CD4-positive, alpha-beta memory T cell (primary cell): ENCODE measurements around the gene CLIC5. TPM values are rescaled to one million over a fixed set of nuclear protein-coding genes. Genes with fewer than 3 reads are reported as not detected.

Experiments used
- CTCF ChIA-PET: fragments of 350-600 bp; sonication (Branson Sonifier 250); formaldehyde crosslinking; loops from one replicate; lab custom pipeline; 2021; ENCODE audit warnings: inconsistent platforms; ENCODE audit not compliant: partially characterized antibody; lab: Charles Lee
- POLR2A ChIA-PET: fragments of 350-600 bp; sonication (Branson Sonifier 250); formaldehyde crosslinking; loops from one replicate; lab custom pipeline; 2021; ENCODE audit not compliant: partially characterized antibody; lab: Charles Lee
- DNase-seq, 5 donors: peaks; one replicate each; pipeline versions ENCODE4 v3.0.0 to v3.0.0-alpha.2; 2020 to 2022; ENCODE audit warnings: mixed read lengths in 1 of 5
- H3K27ac ChIP-seq: one replicate; pipeline ENCODE4 v1.7.0; 2013; ENCODE audit warnings: low read depth, low read length
- H3K27me3 ChIP-seq: 2 replicates; pipeline ENCODE4 v1.7.0; 2013; ENCODE audit warnings: mild to moderate bottlenecking, low read length, moderate library complexity; ENCODE audit not compliant: insufficient read depth
- H3K36me3 ChIP-seq: 2 replicates; pipeline ENCODE4 v1.7.0; 2013; ENCODE audit warnings: mild to moderate bottlenecking, low read length, moderate library complexity; ENCODE audit not compliant: insufficient read depth
- H3K4me1 ChIP-seq: 2 replicates; pipeline ENCODE4 v1.7.0; 2013; ENCODE audit warnings: mild to moderate bottlenecking, low read length, moderate library complexity; ENCODE audit not compliant: insufficient read depth
- H3K4me3 ChIP-seq, 2 donors: one replicate each; pipeline ENCODE4 v1.7.0; 2013; ENCODE audit warnings: low read length in 2 of 2, mild to moderate bottlenecking in 1 of 2
- H3K9me3 ChIP-seq, 2 donors: one replicate each; pipeline ENCODE4 v1.7.0; 2013; ENCODE audit warnings: low read length in 2 of 2, control low read depth in 1 of 2; ENCODE audit not compliant: control insufficient read depth in 1 of 2
- H3K27ac Mint-ChIP-seq, 7 donors: one replicate each; pipeline ENCODE4 v1.8.0; 2020 to 2021; ENCODE audit warnings: mixed read lengths in 7 of 7, mild to moderate bottlenecking in 6 of 7, inconsistent platforms in 3 of 7, moderate library complexity in 3 of 7
- H3K27me3 Mint-ChIP-seq, 2 donors: one replicate each; pipeline ENCODE4 v1.8.0; 2020 to 2021; ENCODE audit warnings: mixed read lengths in 2 of 2
- H3K36me3 Mint-ChIP-seq, 2 donors: one replicate each; pipeline ENCODE4 v1.8.0; 2020 to 2021; ENCODE audit warnings: mixed read lengths in 2 of 2, inconsistent platforms in 1 of 2, mild to moderate bottlenecking in 1 of 2
- H3K4me1 Mint-ChIP-seq, 4 donors: one replicate each; pipeline ENCODE4 v1.8.0; 2020 to 2021; ENCODE audit warnings: mixed read lengths in 4 of 4, mild to moderate bottlenecking in 1 of 4
- H3K4me3 Mint-ChIP-seq, 8 donors: one replicate each; pipeline ENCODE4 v1.8.0; 2020 to 2021; ENCODE audit warnings: mixed read lengths in 8 of 8, mild to moderate bottlenecking in 7 of 8, moderate library complexity in 6 of 8, inconsistent platforms in 3 of 8
- H3K9me3 Mint-ChIP-seq, 8 donors: one replicate each; pipeline ENCODE4 v1.8.0; 2020 to 2021; ENCODE audit warnings: mixed read lengths in 8 of 8, mild to moderate bottlenecking in 5 of 8, inconsistent platforms in 3 of 8, moderate library complexity in 1 of 8
- intact Hi-C: fragments of 100-400 bp; cut with micrococcal nuclease; formaldehyde crosslinking; loops from one replicate; pipeline ENCODE4 v1.15.1; 2023
- polyA plus RNA-seq, 2 donors: library from polyadenylated mRNA; unstranded; fragments of 300-500 nt; fragmentation: Illumina TruSeq; gene quantifications; one replicate each; pipeline ENCODE4 v1.2.3, GENCODE V29; 2021
- total RNA-seq, 2 experiments: library from RNA; stranded (reverse); gene quantifications; one replicate each; pipeline ENCODE4 v1.2.3, GENCODE V29; 2021

Gene CLIC5
- total and polyA plus RNA-seq, 4 experiments from 2014 or later = 3.4 to 18.4 (median 12.4) TPM

DNA sequence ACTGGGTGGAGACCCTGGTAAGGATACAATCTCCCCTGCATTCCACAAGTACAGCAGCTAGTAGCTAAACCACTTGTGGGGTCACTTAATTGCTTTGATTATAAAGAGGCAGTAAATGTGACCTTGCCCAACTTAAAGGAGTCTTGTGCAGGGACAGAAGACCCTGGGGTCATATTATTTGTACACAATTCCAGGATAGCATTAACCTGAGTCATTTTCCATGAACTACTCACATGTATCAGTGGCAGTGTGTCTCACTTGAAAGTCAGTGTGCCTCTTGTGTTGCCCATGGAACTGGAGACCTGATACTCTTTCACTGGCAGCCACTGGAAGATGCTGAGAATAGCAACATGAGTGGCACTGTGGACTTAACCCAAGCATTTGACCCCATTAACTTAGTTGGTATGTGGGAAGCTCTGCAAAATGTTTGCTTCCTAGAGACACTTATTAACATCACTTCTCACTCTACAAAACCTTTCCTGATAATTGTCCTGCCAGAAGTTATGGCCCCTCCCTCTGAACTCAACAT lies 28.9 kb downstream of the CLIC5 start:
- H3K4me1 Mint-ChIP-seq = peaks cover 4 to 13% (median 7%) of the 10 kb centered on the region in 4 donors
- H3K27me3 Mint-ChIP-seq = no peaks in the 10 kb centered on the region
- no peaks in the 10 kb centered on the region for H3K36me3 ChIP-seq
- CTCF ChIA-PET = interaction anchor here (0.9 to 1.3 kb wide), 2 partner anchors 12 to 103 kb away, joined by 3 read pairs; no protein-coding TSS in a partner anchor
- POLR2A ChIA-PET = no interaction called here
- H3K27me3 ChIP-seq = no peaks in the 10 kb centered on the region
- no peaks in the 10 kb centered on the region for H3K4me1 ChIP-seq
- H3K4me3 ChIP-seq = no peak overlapping the region
- intact Hi-C loops = no loop called here
- H3K9me3 Mint-ChIP-seq = peaks cover 0 to 3% (median 0%) of the 10 kb centered on the region in 8 donors
- no peak for DNase-seq
- H3K27ac ChIP-seq = no peak overlapping the region
- no peaks in the 10 kb centered on the region for H3K9me3 ChIP-seq
- H3K27ac Mint-ChIP-seq = no peak overlapping the region
- peaks cover 6 to 38% of the 10 kb centered on the region in 2 donors for H3K36me3 Mint-ChIP-seq
- no peak overlapping the region for H3K4me3 Mint-ChIP-seq

DNA sequence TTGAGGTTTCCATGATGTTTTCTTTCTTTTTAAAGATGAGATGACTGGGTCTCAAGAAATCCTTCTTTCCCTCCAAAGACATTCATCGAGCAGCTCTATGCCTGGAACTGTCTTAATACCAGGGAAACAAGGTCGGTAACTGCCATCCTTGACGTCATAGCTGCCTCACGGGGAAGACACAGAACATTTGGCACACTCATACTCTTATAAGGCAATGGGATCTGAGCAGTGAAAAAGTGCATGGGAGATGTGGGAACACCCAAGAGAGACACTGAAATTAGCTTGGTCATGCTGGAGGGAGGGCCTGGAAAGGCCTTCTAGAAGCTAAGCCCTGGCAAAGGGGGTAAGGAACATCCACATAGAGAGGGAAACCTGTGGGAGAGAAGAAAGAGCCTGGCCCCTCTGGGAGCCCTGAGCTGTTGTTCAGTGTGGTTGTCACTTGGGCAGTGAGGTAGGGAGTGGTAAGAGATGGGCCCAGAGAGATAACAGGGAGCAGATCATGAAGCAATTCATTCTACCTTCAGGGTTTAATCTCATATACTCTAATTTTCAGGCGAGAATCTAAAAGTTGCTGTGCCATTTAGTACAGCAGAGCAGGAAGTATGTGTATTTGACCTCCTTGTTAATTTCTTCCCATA lies 30.8 kb downstream of the CLIC5 start:
- ChIA-PET POLR2A (no interaction called here), CTCF (no interaction called here)
- Histone ChIP-seq H3K27ac (no peak overlapping the region), H3K27me3 (no peaks in the 10 kb centered on the region), H3K36me3 (no peaks in the 10 kb centered on the region), H3K9me3 (no peaks in the 10 kb centered on the region), H3K4me1 (no peaks in the 10 kb centered on the region), H3K4me3 (no peak overlapping the region)
- H3K36me3 Mint-ChIP-seq = peaks cover 7 to 39% of the 10 kb centered on the region in 2 donors
- H3K9me3 Mint-ChIP-seq = peaks cover 0 to 3% (median 0%) of the 10 kb centered on the region in 8 donors
- intact Hi-C loops = no loop called here
- no peaks in the 10 kb centered on the region for H3K27me3 Mint-ChIP-seq
- H3K4me3 Mint-ChIP-seq = no peak overlapping the region
- H3K27ac Mint-ChIP-seq = no peak overlapping the region
- DNase-seq = no peak
- H3K4me1 Mint-ChIP-seq = peaks cover 0 to 7% (median 2%) of the 10 kb centered on the region in 4 donors

DNA sequence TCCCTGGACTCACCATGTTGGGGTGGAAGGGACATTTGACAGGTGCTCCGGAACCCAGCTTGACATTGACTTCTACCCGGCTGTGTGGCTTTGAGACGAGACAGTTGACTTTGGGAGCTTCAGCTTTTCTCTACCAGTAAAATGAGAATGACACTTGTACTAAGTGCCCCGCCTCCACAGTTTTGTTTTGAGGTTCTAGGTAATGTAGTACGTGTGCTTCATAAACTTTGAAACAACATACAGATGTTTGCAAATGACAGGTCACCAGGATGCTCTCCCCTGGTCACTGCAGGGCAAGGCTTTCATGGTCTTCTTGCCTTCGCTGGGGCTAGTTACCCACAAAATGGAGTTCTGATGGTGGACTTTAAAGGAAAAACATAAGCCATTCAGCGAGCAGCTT lies 31.3 kb downstream of the CLIC5 start:
- H3K27me3 Mint-ChIP-seq = no peaks in the 10 kb centered on the region
- ChIA-PET CTCF (no interaction called here), POLR2A (no interaction called here)
- no peak overlapping the region for H3K4me3 Mint-ChIP-seq
- DNase-seq = no peak
- Histone ChIP-seq H3K4me3 (no peak overlapping the region), H3K36me3 (no peaks in the 10 kb centered on the region), H3K27me3 (no peaks in the 10 kb centered on the region), H3K27ac (no peak overlapping the region), H3K9me3 (no peaks in the 10 kb centered on the region), H3K4me1 (no peaks in the 10 kb centered on the region)
- no peak overlapping the region for H3K27ac Mint-ChIP-seq
- peaks cover 0 to 7% (median 1%) of the 10 kb centered on the region in 4 donors for H3K4me1 Mint-ChIP-seq
- H3K36me3 Mint-ChIP-seq = peaks cover 7 to 34% of the 10 kb centered on the region in 2 donors
- intact Hi-C loops = no loop called here
- H3K9me3 Mint-ChIP-seq = peaks cover 0 to 3% (median 0%) of the 10 kb centered on the region in 8 donors

DNA sequence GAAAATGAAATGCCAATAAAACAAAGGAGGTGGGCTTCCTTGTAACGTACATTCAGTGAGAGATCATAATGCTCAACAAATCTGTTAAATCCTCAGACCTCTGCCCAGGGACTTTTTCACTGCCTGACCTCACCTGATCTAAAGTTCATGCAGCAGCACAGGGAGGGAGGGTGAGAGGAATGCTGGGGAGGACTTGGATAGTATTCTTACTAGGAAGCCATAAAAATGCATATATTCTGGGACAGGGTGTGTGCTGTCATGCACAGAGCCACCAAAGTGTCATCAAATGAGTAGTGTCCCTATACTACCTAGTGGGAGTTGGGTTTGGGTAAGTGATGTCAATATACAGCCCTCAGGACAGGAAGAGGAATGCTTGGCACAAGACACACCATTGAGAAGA lies 32.6 kb downstream of the CLIC5 start:
- Histone ChIP-seq H3K36me3 (no peaks in the 10 kb centered on the region), H3K27ac (no peak overlapping the region), H3K27me3 (no peaks in the 10 kb centered on the region), H3K4me3 (no peak overlapping the region), H3K4me1 (no peaks in the 10 kb centered on the region), H3K9me3 (no peaks in the 10 kb centered on the region)
- intact Hi-C loops = no loop called here
- Mint-ChIP-seq H3K9me3 (peaks cover 0 to 3% (median 0%) of the 10 kb centered on the region in 8 donors), H3K4me3 (no peak overlapping the region), H3K36me3 (peaks cover 7 to 34% of the 10 kb centered on the region in 2 donors), H3K4me1 (peaks cover 0 to 7% (median 1%) of the 10 kb centered on the region in 4 donors), H3K27ac (no peak overlapping the region), H3K27me3 (no peaks in the 10 kb centered on the region)
- CTCF ChIA-PET = no interaction called here
- POLR2A ChIA-PET = no interaction called here
- no peak for DNase-seq

DNA sequence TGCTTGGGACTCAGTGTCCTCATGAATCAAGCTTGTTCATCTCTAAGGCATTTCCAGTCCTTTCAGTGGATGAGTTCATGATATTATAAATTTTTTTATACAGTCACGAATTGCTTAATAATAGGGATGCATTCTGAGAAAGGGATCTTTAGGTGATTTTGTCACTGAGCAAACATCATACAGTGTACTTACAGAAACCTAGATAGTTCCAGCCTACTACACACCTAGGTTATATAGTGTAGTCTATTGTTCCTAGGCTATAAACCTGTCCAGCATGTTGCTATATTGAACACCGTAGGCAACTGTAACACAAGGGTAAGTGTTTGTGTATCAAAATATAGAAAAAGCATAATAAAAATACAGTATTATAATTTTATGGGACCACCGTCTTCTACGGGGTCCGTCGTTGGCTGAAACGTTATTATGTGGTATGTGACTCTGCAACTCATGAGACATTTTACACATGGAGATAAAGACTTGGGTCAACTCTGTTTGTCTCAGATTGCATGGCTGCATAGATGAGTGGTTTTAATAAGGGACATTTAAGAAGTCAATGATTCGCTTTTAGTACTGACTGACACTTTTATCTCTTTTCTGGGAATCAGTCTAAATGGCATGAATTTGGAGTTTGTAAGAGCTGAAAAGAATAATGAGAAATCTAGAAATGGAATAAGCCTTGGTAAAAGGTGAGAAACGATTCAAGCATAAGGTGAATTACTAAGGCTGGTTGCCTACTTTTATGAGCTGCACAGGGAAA lies 33.2 kb downstream of the CLIC5 start:
- Mint-ChIP-seq H3K9me3 (peaks cover 0 to 3% (median 0%) of the 10 kb centered on the region in 8 donors), H3K27me3 (no peaks in the 10 kb centered on the region), H3K4me1 (peaks cover 0 to 7% (median 1%) of the 10 kb centered on the region in 4 donors), H3K4me3 (no peak overlapping the region), H3K27ac (no peak overlapping the region), H3K36me3 (peaks cover 7 to 38% of the 10 kb centered on the region in 2 donors)
- H3K4me3 ChIP-seq = no peak overlapping the region
- no peaks in the 10 kb centered on the region for H3K4me1 ChIP-seq
- H3K36me3 ChIP-seq = no peaks in the 10 kb centered on the region
- intact Hi-C loops = no loop called here
- DNase-seq = no peak
- H3K27me3 ChIP-seq = no peaks in the 10 kb centered on the region
- no peaks in the 10 kb centered on the region for H3K9me3 ChIP-seq
- POLR2A ChIA-PET = no interaction called here
- CTCF ChIA-PET = no interaction called here
- H3K27ac ChIP-seq = no peak overlapping the region

DNA sequence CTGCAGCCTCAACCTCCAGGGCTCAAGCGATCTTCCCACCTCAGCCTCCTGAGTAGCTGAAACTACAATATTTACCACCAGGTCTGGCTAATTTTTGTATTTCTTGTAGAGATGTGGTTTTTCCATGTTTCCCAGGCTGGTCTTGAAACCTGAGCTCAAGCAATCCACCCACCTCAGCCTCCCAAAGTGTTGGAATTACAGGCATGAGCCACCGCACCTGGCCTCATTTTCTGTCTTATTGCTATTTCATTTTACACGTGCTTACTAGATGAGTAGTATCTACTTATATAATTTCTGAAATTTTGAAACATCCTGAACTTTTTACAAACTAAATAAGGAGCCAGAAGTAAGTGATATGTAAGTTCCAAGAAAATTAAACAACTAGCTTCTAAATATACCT lies 34.6 kb downstream of the CLIC5 start:
- H3K36me3 Mint-ChIP-seq = peaks cover 7 to 35% of the 10 kb centered on the region in 2 donors
- Histone ChIP-seq H3K4me1 (no peaks in the 10 kb centered on the region), H3K4me3 (no peak overlapping the region), H3K9me3 (no peaks in the 10 kb centered on the region), H3K36me3 (no peaks in the 10 kb centered on the region), H3K27ac (no peak overlapping the region), H3K27me3 (no peaks in the 10 kb centered on the region)
- H3K4me3 Mint-ChIP-seq = no peak overlapping the region
- intact Hi-C loops = no loop called here
- H3K27ac Mint-ChIP-seq = no peak overlapping the region
- no peaks in the 10 kb centered on the region for H3K27me3 Mint-ChIP-seq
- H3K4me1 Mint-ChIP-seq = peaks cover 0 to 7% (median 1%) of the 10 kb centered on the region in 4 donors
- ChIA-PET POLR2A (no interaction called here), CTCF (no interaction called here)
- no peak for DNase-seq
- H3K9me3 Mint-ChIP-seq = peaks cover 0 to 3% (median 0%) of the 10 kb centered on the region in 8 donors

DNA sequence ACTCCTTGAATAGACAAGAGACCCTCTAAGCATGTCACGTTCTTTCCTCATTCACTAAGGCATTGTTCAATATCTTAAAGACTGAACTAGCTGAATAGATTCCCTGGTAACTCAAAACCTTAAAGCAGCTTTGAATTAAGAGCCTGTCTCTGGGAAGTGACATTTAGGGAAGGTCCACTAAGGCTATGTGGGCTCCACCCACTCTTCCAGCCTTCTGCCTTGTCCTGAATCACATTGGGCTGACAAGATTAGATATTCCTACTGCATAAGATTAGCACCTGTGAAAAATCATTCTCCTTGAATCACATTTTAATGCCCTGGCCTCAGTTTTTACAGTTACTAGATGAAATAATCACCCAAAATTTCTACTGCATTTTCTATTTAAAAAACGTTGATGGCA lies 36.3 kb downstream of the CLIC5 start:
- Mint-ChIP-seq H3K27ac (no peak overlapping the region), H3K4me1 (no peaks in the 10 kb centered on the region), H3K27me3 (no peaks in the 10 kb centered on the region), H3K9me3 (peaks cover 0 to 4% (median 0%) of the 10 kb centered on the region in 8 donors), H3K36me3 (peaks cover 7 to 26% of the 10 kb centered on the region in 2 donors), H3K4me3 (no peak overlapping the region)
- ChIA-PET POLR2A (no interaction called here), CTCF (no interaction called here)
- H3K4me3 ChIP-seq = no peak overlapping the region
- no peaks in the 10 kb centered on the region for H3K36me3 ChIP-seq
- no peak overlapping the region for H3K27ac ChIP-seq
- H3K9me3 ChIP-seq = no peaks in the 10 kb centered on the region
- no peak for DNase-seq
- intact Hi-C loops = no loop called here
- H3K27me3 ChIP-seq = no peaks in the 10 kb centered on the region
- no peaks in the 10 kb centered on the region for H3K4me1 ChIP-seq
